ENCODE results near the gene CSH2.
A peak's percentile ranks its signal among the peaks of the same experiment; 100 is the strongest.
"Not testable (repeated sequence)": the region's sequence is repeated elsewhere in the genome, so short reads cannot be mapped to it uniquely, and the experiment has no call there.

CSH2 gene

GRCh38 chr17:63845509-63845908 is 28.0 kb downstream of the CSH2 start:
- H4K20me1 ChIP-seq (ENCODE audit: control insufficient read depth, insufficient read depth, low read depth, low read length) = no peaks in the 10 kb centered on the region; the same call in 1 of the 2 replicates
- H3K9me2 ChIP-seq (replicated peaks; ENCODE audit: control insufficient read depth, low read length) = no peaks in the 10 kb centered on the region
- peaks cover 18% of the 10 kb centered on the region for H3K79me2 ChIP-seq (ENCODE audit: control insufficient read depth, low read length)
- H3K4me1 ChIP-seq (ENCODE audit: control insufficient read depth, low read length) = peaks cover 30% of the 10 kb centered on the region
- H3K27me3 ChIP-seq (ENCODE audit: control insufficient read depth, low read length) = no peaks in the 10 kb centered on the region; the same call in 1 of the 2 replicates
- peaks cover 10% of the 10 kb centered on the region for H3K9me3 ChIP-seq (ENCODE audit: control insufficient read depth, insufficient read depth, low read length)
- H3K36me3 ChIP-seq (ENCODE audit: control insufficient read depth, low read length) = peaks cover 20% of the 10 kb centered on the region
- no peak overlapping the region for H3K4me3 ChIP-seq (ENCODE audit: low read length)
- no peak overlapping the region for H3K27ac ChIP-seq (ENCODE audit: low read depth, low read length)
- TF ChIP-seq EZH2phosphoT487 (IDR thresholded peaks at IDR 0.05; ENCODE audit: borderline replicate concordance, low read length) (no peak), CTCF (IDR thresholded peaks at IDR 0.05; ENCODE audit: low read depth, low read length, poor library complexity, severe bottlenecking) (no peak)
- H3F3A ChIP-seq (ENCODE audit: control insufficient read depth, insufficient read depth) = peaks cover 17% of the 10 kb centered on the region
- H3K4me2 ChIP-seq (ENCODE audit: low read length) = no peak overlapping the region

GRCh38 chr17:63843910-63844677 is 29.4 kb downstream of the CSH2 start:
- Histone ChIP-seq H3K9me3 (ENCODE audit: control insufficient read depth, insufficient read depth, low read length) (peaks cover 10% of the 10 kb centered on the region), H3K4me1 (ENCODE audit: control insufficient read depth, low read length) (peaks cover 45% of the 10 kb centered on the region), H4K20me1 (ENCODE audit: control insufficient read depth, insufficient read depth, low read depth, low read length) (no peaks in the 10 kb centered on the region; the same call in 1 of the 2 replicates), H3K36me3 (ENCODE audit: control insufficient read depth, low read length) (peaks cover 21% of the 10 kb centered on the region), H3K79me2 (ENCODE audit: control insufficient read depth, low read length) (peaks cover 33% of the 10 kb centered on the region), H3K4me3 (ENCODE audit: low read length) (peak overlapping the region; percentile 87), H3F3A (ENCODE audit: control insufficient read depth, insufficient read depth) (peaks cover 19% of the 10 kb centered on the region), H3K27me3 (ENCODE audit: control insufficient read depth, low read length) (no peaks in the 10 kb centered on the region; the same call in 1 of the 2 replicates), H3K4me2 (ENCODE audit: low read length) (peak overlapping the region; percentile 97), H3K9me2 (replicated peaks; ENCODE audit: control insufficient read depth, low read length) (no peaks in the 10 kb centered on the region), H3K27ac (ENCODE audit: low read depth, low read length) (peak overlapping the region; percentile 80)
- no peak for TF ChIP-seq EZH2phosphoT487 (IDR thresholded peaks at IDR 0.05; ENCODE audit: borderline replicate concordance, low read length)
- no peak for TF ChIP-seq CTCF (IDR thresholded peaks at IDR 0.05; ENCODE audit: low read depth, low read length, poor library complexity, severe bottlenecking)

- Histone ChIP-seq H3K27ac (ENCODE audit: low read depth, low read length) (peak overlapping the region; percentile 80), H3K79me2 (ENCODE audit: control insufficient read depth, low read length) (peaks cover 39% of the 10 kb centered on the region), H3K4me2 (ENCODE audit: low read length) (peak overlapping the region; percentile 97), H3K4me1 (ENCODE audit: control insufficient read depth, low read length) (peaks cover 45% of the 10 kb centered on the region), H3K4me3 (ENCODE audit: low read length) (peak overlapping the region; percentile 87), H3K36me3 (ENCODE audit: control insufficient read depth, low read length) (peaks cover 27% of the 10 kb centered on the region), H3F3A (ENCODE audit: control insufficient read depth, insufficient read depth) (peaks cover 19% of the 10 kb centered on the region)
- H3K9me2 ChIP-seq (replicated peaks; ENCODE audit: control insufficient read depth, low read length); H4K20me1 ChIP-seq (ENCODE audit: control insufficient read depth, insufficient read depth, low read depth, low read length); H3K27me3 ChIP-seq (ENCODE audit: control insufficient read depth, low read length); H3K9me3 ChIP-seq (ENCODE audit: control insufficient read depth, insufficient read depth, low read length): not testable (repeated sequence)
These were observed 30.0 kb downstream of the CSH2 start for GRCh38 chr17:63843387-63843888.
